Stimulated activated CD4-positive, alpha-beta T cell treated with anti-CD3 and anti-CD28 coated beads, TNF-alpha, amount 100 ng/mL, for 1 hour (primary cell): ENCODE measurements around the gene H19.

Experiments used
- DNase-seq, 3 donors: peaks; one replicate each; pipeline ENCODE4 v3.0.0-alpha.2; 2020; ENCODE audit warnings: low read depth in 3 of 3, low spot score in 1 of 3

Gene H19

GRCh38 chr11:1947592-1948237 is 49.9 kb downstream of the H19 start:
- DNase-seq, result no peak

GRCh38 chr11:1946812-1947484 is 50.7 kb downstream of the H19 start, which contains the start of gene MRPL23:
MRPL23 (plus strand) TSS chr11:1947332; CDS start chr11:1947363, 31 bp downstream.
- DNase-seq, result peak in 1 of 3 donors; percentile 40
